DOHH2 (cell line): ENCODE data around the gene NIT1.
A peak's percentile ranks its signal among the peaks of the same experiment; 100 is the strongest.

Experiments used
- H3F3A ChIP-seq: fragments of 200-600 bp; sonication (generic), shearing (Covaris generic); 2 replicates; pipeline ENCODE4 v1.6.0; 2016; ENCODE audit warnings: antibody characterized with exemption, mild to moderate bottlenecking; ENCODE audit not compliant: control insufficient read depth, insufficient read depth
- H3K27ac ChIP-seq: fragments of 200-600 bp; sonication (generic); 2 replicates; pipeline ENCODE4 v1.5.1; 2014; ENCODE audit warnings: low read depth, mild to moderate bottlenecking, low read length, moderate library complexity
- H3K27me3 ChIP-seq: fragments of 200-600 bp; sonication (generic); 2 replicates; pipeline ENCODE4 v1.6.1; 2014; ENCODE audit warnings: mild to moderate bottlenecking, low read length, mixed read lengths; ENCODE audit not compliant: control insufficient read depth
- H3K36me3 ChIP-seq: fragments of 200-600 bp; sonication (generic); 2 replicates; pipeline ENCODE4 v1.6.1; 2014; ENCODE audit warnings: mild to moderate bottlenecking, low read length, moderate library complexity, mixed read lengths; ENCODE audit not compliant: control insufficient read depth
- H3K4me1 ChIP-seq: fragments of 200-600 bp; sonication (generic); 2 replicates; pipeline ENCODE4 v1.6.1; 2014; ENCODE audit warnings: mild to moderate bottlenecking, low read length, mixed read lengths; ENCODE audit not compliant: control insufficient read depth
- H3K4me2 ChIP-seq: fragments of 200-600 bp; sonication (generic); 2 replicates; pipeline ENCODE4 v1.6.0; 2014; ENCODE audit warnings: mild to moderate bottlenecking, low read length, moderate library complexity
- H3K4me3 ChIP-seq: fragments of 200-600 bp; sonication (generic); 2 replicates; pipeline ENCODE4 v1.5.1; 2014; ENCODE audit warnings: mild to moderate bottlenecking, low read length, mixed read lengths
- H3K79me2 ChIP-seq: fragments of 200-600 bp; sonication (generic); 2 replicates; pipeline ENCODE4 v1.6.1; 2014; ENCODE audit warnings: mild to moderate bottlenecking, low read length, mixed read lengths; ENCODE audit not compliant: control insufficient read depth
- H3K9me2 ChIP-seq: fragments of 200-600 bp; sonication (generic); replicated peaks from 2 replicates; pipeline ENCODE4 v1.6.1; 2014; ENCODE audit warnings: mild to moderate bottlenecking, low read length, mixed read lengths; ENCODE audit not compliant: control insufficient read depth
- H3K9me3 ChIP-seq: fragments of 200-600 bp; sonication (generic); 2 replicates; pipeline ENCODE4 v1.6.1; 2014; ENCODE audit warnings: antibody characterized with exemption, low read length, mixed read lengths; ENCODE audit not compliant: control insufficient read depth, insufficient read depth
- H4K20me1 ChIP-seq: fragments of 200-600 bp; sonication (generic); 2 replicates; pipeline ENCODE4 v1.6.0; 2014; ENCODE audit warnings: low read depth, mild to moderate bottlenecking, antibody characterized with exemption, low read length, moderate library complexity; ENCODE audit not compliant: control insufficient read depth, insufficient read depth
- CTCF ChIP-seq: fragments of 200-600 bp; sonication (generic); IDR thresholded peaks from one replicate; pipeline ENCODE4 v1.5.1; 2014; ENCODE audit warnings: antibody characterized with exemption, mild to moderate bottlenecking, low read depth, low read length; ENCODE audit not compliant: poor library complexity, severe bottlenecking
- EZH2phosphoT487 ChIP-seq: fragments of 200-600 bp; sonication (generic); IDR thresholded peaks from 2 replicates; pipeline ENCODE4 v1.6.1; 2017; ENCODE audit warnings: borderline replicate concordance, mild to moderate bottlenecking, antibody characterized with exemption, low read length, moderate library complexity, mixed read lengths

The NIT1 gene

GRCh38 chr1:161076410-161076809, 41.5 kb upstream of the NIT1 start:
- Histone ChIP-seq H3K9me3 (no peaks in the 10 kb centered on the region), H3K4me3 (no peak overlapping the region), H3K36me3 (no peaks in the 10 kb centered on the region), H3K9me2 (no peaks in the 10 kb centered on the region), H3K27ac (no peak overlapping the region), H4K20me1 (no peaks in the 10 kb centered on the region), H3K27me3 (no peaks in the 10 kb centered on the region; the same call in 1 of the 2 replicates), H3K4me2 (no peak overlapping the region), H3K79me2 (no peaks in the 10 kb centered on the region), H3F3A (no peaks in the 10 kb centered on the region), H3K4me1 (peaks cover 3% of the 10 kb centered on the region; the same call in 1 of the 2 replicates)
- no peak for TF ChIP-seq CTCF
- no peak for TF ChIP-seq EZH2phosphoT487

GRCh38 chr1:161077426-161077825, 40.5 kb upstream of the NIT1 start:
- Histone ChIP-seq H3K27me3 (no peaks in the 10 kb centered on the region; the same call in 1 of the 2 replicates), H3K4me3 (no peak overlapping the region), H3K9me3 (no peaks in the 10 kb centered on the region), H4K20me1 (no peaks in the 10 kb centered on the region), H3K36me3 (no peaks in the 10 kb centered on the region), H3K9me2 (no peaks in the 10 kb centered on the region), H3K4me2 (no peak overlapping the region), H3K4me1 (no peaks in the 10 kb centered on the region), H3K79me2 (no peaks in the 10 kb centered on the region), H3F3A (no peaks in the 10 kb centered on the region), H3K27ac (no peak overlapping the region)
- no peak for TF ChIP-seq EZH2phosphoT487
- no peak for TF ChIP-seq CTCF

- Histone ChIP-seq H3K4me2 (no peak overlapping the region), H3K36me3 (no peaks in the 10 kb centered on the region), H3K27me3 (no peaks in the 10 kb centered on the region; the same call in 1 of the 2 replicates), H3K4me3 (no peak overlapping the region), H3F3A (no peaks in the 10 kb centered on the region), H3K9me2 (no peaks in the 10 kb centered on the region), H3K9me3 (no peaks in the 10 kb centered on the region), H4K20me1 (no peaks in the 10 kb centered on the region), H3K4me1 (no peaks in the 10 kb centered on the region), H3K27ac (no peak overlapping the region), H3K79me2 (no peaks in the 10 kb centered on the region)
- peak; percentile 36 for TF ChIP-seq CTCF
- TF ChIP-seq EZH2phosphoT487: no peak
These were observed 38.3 kb upstream of the NIT1 start for GRCh38 chr1:161079436-161080110.
